ELF-1 (cell line): ENCODE results near the gene TRRAP.

ENCODE experiments used
- DNase-seq: peaks from one replicate; pipeline ENCODE4 v3.0.0-alpha.2; 2016; ENCODE audit warnings: low read depth, low spot score

TRRAP gene

DNA sequence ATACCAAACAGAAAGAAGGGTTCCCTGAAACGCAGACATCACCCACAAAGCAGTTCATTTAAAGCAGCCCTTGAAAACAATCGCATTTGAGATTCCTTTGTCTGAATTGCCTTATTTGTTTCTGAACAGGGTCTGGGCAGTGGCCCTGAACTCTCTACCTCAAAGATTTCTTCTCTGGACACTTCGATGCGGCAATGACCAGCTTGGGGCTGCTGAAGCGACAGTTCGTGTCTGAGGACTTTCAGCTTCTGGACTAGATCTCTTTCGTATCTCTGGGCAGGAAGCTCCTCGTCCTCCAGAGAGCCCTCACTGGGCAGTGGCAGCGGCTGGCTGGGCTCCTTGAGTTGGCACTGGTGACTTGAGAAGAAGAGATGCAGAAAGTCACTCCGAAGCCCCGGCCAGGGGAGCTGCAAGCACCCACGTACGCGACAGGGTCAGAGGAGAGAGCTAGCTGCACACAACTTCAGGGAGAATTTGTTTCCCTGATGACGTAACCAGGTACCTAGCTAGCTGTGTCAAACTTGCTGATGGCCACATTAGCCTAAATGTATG, 169.3 kb downstream of the TRRAP start:
- DNase-seq: no peak

- no peak for DNase-seq
These were observed 172.6 kb downstream of the TRRAP start for GRCh38 chr7:99050971-99051370.

DNA sequence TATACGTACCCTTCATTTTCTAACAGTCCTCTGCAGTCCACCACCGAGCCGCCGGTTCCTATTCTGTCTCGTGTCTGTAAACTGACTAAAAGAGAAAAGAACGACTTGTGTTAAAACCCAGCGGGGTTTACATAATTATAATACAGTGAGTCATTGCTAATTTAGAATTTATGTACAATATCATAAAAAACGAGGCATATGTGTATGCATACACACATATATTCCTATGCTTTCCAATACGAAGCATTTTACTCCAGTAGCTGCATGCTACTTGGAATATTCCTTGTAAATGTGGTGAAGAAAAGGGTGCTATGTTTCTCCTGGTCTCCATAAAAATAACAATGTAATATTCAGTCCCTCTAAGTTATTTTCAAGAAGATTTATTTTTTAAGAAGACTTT, 176.4 kb downstream of the TRRAP start:
- DNase-seq: no peak

- no peak for DNase-seq
These were observed 182.9 kb downstream of the TRRAP start for GRCh38 chr7:99061001-99061776.
